Choroid plexus epithelial cell (primary cell): ENCODE measurements around the gene MCC.

ENCODE experiments used
- DNase-seq: peaks from one replicate; pipeline ENCODE4 v3.0.0-alpha.2; 2010; ENCODE audit warnings: low read depth
- H3K4me3 ChIP-seq: 2 replicates; pipeline ENCODE4 v1.5.1; 2011; ENCODE audit warnings: low read depth, mild to moderate bottlenecking, control low read depth, low read length, moderate library complexity
- TF ChIP-seq, protein P1 (sequence below): conservative IDR thresholded peaks from 2 replicates; pipeline ENCODE4 v1.5.1; 2011; ENCODE audit warnings: low read depth, mild to moderate bottlenecking, control low read depth, inconsistent platforms, low read length, moderate library complexity

Gene MCC

DNA sequence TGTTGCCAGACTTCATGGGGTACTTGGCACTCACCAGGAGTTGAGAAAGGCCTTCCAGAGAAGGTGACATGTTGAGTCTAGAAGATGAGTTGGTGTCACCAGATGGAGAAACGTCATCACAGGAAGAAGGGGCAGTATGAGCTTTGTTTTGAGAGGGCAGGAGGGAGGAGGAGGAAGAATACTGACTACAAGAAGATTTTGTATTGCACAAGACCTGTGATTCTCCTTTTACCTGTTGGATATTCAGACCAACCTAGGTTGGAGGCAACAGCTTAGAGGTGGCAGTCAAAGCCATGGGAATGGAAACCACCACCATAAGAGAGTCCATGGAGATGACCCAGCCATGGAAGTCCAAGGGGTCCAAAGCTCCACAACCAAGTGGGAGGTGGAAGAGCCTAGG, 207.7 kb downstream of the MCC start:
- TF ChIP-seq, protein P1, sequence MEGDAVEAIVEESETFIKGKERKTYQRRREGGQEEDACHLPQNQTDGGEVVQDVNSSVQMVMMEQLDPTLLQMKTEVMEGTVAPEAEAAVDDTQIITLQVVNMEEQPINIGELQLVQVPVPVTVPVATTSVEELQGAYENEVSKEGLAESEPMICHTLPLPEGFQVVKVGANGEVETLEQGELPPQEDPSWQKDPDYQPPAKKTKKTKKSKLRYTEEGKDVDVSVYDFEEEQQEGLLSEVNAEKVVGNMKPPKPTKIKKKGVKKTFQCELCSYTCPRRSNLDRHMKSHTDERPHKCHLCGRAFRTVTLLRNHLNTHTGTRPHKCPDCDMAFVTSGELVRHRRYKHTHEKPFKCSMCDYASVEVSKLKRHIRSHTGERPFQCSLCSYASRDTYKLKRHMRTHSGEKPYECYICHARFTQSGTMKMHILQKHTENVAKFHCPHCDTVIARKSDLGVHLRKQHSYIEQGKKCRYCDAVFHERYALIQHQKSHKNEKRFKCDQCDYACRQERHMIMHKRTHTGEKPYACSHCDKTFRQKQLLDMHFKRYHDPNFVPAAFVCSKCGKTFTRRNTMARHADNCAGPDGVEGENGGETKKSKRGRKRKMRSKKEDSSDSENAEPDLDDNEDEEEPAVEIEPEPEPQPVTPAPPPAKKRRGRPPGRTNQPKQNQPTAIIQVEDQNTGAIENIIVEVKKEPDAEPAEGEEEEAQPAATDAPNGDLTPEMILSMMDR, result no peak
- DNase-seq, result no peak

DNA sequence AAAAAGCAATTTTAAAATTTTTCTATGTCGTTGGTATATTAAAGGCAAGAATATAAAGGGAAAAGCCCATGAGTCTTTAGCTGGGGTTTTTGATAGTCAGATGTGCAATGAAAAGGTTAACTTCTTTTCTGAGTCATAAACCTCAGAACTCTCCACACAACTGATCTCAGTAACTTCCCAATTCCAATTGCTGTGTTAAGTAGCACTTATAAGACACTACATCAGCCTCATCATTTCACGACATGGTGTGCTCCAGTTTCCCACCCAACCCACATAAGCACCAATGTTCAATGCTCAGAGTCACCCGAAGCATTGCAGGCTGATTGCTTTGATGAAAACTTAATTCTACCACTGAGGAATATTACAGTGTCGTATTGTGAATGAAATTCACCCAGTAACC, 209.3 kb downstream of the MCC start:
- TF ChIP-seq, protein P1, result no peak
- DNase-seq, result peak; percentile 67
- H3K4me3 ChIP-seq, result no peak overlapping the region

More for the DNA sequence above, 207.7 kb downstream of the MCC start:
- no peak overlapping the region for H3K4me3 ChIP-seq

DNA sequence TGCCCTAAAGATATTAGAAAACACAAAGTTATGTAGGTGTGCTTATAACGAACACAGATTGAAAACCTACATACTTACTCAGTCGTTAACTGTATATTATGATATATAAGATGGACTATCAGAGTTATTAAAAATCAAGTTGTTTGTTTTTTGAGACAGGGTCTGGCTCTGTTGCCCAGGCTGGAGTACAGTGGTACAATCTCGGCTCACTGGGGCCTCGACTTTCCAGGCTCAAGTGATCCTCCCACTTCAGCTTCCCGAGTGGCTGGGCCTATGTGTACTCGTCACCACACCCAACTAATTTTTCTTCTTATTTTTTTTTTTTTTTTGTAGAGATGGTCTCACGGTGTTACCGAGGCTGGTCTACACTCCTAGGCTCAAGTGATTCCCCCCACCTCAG, 211.8 kb downstream of the MCC start:
- H3K4me3 ChIP-seq, result no peak overlapping the region
- DNase-seq, result no peak
- TF ChIP-seq, protein P1, result no peak

DNA sequence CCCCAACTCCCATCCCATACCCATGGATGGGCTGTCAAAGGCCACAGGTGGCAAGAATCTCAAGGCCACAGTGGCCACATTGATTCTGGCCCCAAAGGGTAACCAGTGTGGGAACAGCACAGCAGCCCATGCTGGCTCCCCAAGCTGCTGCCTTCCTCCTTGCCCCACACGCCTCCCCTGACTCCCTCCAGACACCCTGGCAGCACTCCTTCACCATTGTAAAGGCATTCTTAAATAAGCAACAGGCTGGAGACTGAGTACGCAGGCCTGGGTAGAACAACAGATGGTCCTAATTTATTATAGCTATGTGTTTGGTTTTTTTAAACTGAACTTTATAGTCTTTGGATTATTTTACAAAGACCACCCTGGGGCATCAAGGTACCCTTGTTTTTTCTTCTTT, 212.3 kb downstream of the MCC start:
- no peak for DNase-seq
- H3K4me3 ChIP-seq, result no peak overlapping the region
- TF ChIP-seq, protein P1, result no peak

DNA sequence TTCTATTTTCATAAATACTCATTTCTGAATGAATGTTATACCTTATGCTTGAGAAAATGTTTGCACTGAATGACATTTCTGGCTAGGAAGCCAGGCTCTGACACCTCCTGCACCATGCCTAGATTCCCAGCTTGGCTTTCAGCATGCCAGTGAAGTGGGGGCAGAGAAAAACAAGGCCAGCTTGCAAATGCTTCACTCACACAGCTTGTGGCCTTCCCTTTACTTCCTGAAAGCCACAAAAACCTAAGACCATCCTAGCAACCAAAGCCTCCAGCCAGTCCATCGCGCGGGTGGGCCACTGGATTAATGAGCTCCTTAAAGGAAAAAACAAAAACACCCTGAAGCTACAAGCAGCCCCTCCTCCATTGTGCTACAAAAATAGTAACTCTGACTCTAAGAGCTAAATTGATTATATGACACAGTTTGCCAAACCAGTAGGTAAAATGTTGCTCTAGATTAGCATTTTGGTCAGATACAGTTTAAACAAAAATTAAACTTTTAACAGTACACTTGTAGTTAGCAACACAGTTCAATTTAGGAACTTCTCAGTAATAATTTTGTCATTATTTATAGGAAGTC, 213.3 kb downstream of the MCC start:
- TF ChIP-seq, protein P1, result no peak
- no peak for DNase-seq

DNA sequence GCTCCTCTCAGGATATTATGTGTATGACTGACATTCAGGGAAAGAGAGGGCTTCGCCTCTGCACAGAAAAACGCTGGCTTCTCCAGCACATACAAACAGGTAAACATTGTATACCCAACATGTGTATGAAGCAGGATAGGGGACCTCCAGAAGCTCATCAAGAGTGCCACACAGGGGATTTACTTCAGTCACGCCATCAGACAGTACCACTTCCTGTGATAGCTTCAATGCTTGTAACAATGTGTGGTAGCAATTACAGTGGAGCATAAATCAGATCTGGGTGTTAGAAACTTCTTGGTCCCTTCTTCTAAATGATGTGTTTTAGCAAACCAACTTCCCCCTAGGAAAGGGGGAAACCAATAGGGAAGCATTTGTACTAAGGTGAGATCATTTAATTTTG, 214.3 kb downstream of the MCC start:
- no peak overlapping the region for H3K4me3 ChIP-seq
- TF ChIP-seq, protein P1, result no peak
- DNase-seq, result no peak

More for the DNA sequence above, 213.3 kb downstream of the MCC start:
- no peak overlapping the region for H3K4me3 ChIP-seq

DNA sequence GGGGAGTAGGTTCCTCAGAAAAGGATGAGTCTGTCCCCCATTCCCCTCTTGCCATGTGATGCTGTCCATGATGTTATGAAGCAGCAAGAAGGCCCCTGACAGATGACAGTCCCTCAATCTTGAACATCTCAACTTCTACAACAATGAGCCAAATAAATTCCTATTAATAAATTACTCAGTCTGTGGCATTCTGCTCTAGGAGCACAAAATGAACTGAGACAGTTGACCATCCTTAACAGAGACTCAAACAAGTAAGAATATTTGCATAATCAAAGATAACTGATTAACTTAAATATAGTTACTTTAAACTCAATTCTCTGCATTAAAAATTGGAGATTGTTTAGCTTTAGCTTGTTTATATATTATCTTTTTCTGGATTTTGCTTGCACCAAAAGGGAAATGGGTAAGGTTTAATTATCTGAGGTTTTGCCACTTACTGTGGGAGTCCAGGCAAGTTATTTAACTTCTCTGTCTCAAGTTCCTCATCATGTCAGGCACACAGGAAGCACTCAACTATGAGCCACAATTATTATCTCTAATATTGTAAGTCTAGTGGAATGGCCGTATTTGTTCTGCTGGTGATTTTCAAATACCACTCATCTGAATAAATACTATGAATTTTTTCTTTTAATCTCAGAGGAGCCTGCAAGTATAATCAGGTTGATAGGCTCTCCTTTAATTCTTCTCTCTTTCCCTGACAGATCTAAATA, 216.4 kb downstream of the MCC start:
- DNase-seq, result peak; percentile 39
- TF ChIP-seq, protein P1, result no peak
- no peak overlapping the region for H3K4me3 ChIP-seq
